ENCODE measurements around the gene SPDYE4.

Gene SPDYE4

GRCh38 chr17:8736796-8737195, 21.6 kb downstream of the SPDYE4 start:
- DNase-seq, result no peak

GRCh38 chr17:8736362-8736761, 22.0 kb downstream of the SPDYE4 start:
- no peak for DNase-seq

GRCh38 chr17:8735336-8735939, 22.9 kb downstream of the SPDYE4 start:
- no peak for DNase-seq

GRCh38 chr17:8734876-8735275, 23.5 kb downstream of the SPDYE4 start:
- no peak for DNase-seq

GRCh38 chr17:8732406-8733085, 25.8 kb downstream of the SPDYE4 start:
- DNase-seq, result no peak

- DNase-seq, result no peak
Measured at GRCh38 chr17:8729860-8730259, 28.5 kb downstream of the SPDYE4 start.

GRCh38 chr17:8729421-8729820, 28.9 kb downstream of the SPDYE4 start:
- DNase-seq, result no peak

GRCh38 chr17:8728971-8729370, 29.4 kb downstream of the SPDYE4 start:
- DNase-seq, result no peak

- no peak for DNase-seq
Measured at GRCh38 chr17:8728251-8728938, 30.0 kb downstream of the SPDYE4 start.

- DNase-seq, result no peak
Measured at GRCh38 chr17:8726941-8727555, 31.3 kb downstream of the SPDYE4 start.

GRCh38 chr17:8725881-8726876, 32.2 kb downstream of the SPDYE4 start:
- DNase-seq, result no peak

GRCh38 chr17:8724451-8724850, 33.9 kb downstream of the SPDYE4 start:
- no peak for DNase-seq

GRCh38 chr17:8720596-8720995, 37.8 kb downstream of the SPDYE4 start:
- no peak for DNase-seq

- no peak for DNase-seq
Measured at GRCh38 chr17:8719291-8720246, 38.8 kb downstream of the SPDYE4 start.

- no peak for DNase-seq
Measured at GRCh38 chr17:8718001-8718563, 40.3 kb downstream of the SPDYE4 start.

- DNase-seq, result no peak
Measured at GRCh38 chr17:8713878-8714277, 44.5 kb downstream of the SPDYE4 start.

GRCh38 chr17:8713315-8713714, 45.0 kb downstream of the SPDYE4 start:
- DNase-seq, result no peak

- DNase-seq, result no peak
Measured at GRCh38 chr17:8712698-8713097, 45.6 kb downstream of the SPDYE4 start.

- DNase-seq, result no peak
Measured at GRCh38 chr17:8711291-8711690, 47.1 kb downstream of the SPDYE4 start.

- DNase-seq, result no peak
Measured at GRCh38 chr17:8710813-8711212, 47.5 kb downstream of the SPDYE4 start.

GRCh38 chr17:8709006-8709405, 49.3 kb downstream of the SPDYE4 start:
- DNase-seq, result no peak
